IMR-90 (cell line): Measurements from ENCODE around the gene CABP1. TPM values are rescaled to one million over a fixed set of nuclear protein-coding genes. Genes with fewer than 3 reads are reported as not detected.

ENCODE experiments used
- ATAC-seq: fragments of 200-7000 bp; cut with Tn5 transposase; 2 replicates; pipeline ENCODE4 v1.9.1; 2020; ENCODE audit warnings: low read depth, mild to moderate bottlenecking, moderate library complexity
- BruUV-seq: library from RNA; stranded (reverse); fragments of 400-500 nt; replicated peaks from 2 replicates; lab custom pipeline; 2021; lab: Mats Ljungman, UMichigan
- CTCF ChIA-PET: fragments of 300-600 bp; formaldehyde crosslinking; extraction: SDS; loops from one replicate; lab custom pipeline; 2021; ENCODE audit warnings: antibody characterized with exemption; lab: Yijun Ruan, JAX
- POLR2A ChIA-PET: fragments of 300-600 bp; sonication (Branson Sonifier 250); formaldehyde crosslinking; loops from one replicate; lab custom pipeline; 2022; ENCODE audit warnings: antibody characterized with exemption; ENCODE audit not compliant: unreplicated experiment; lab: Charles Lee
- DNase-seq: peaks from one replicate; pipeline ENCODE4 v3.0.0; 2013
- H2AFZ ChIP-seq: replicated peaks from 2 replicates; pipeline ENCODE3; 2013; ENCODE audit warnings: low read length, mild to moderate bottlenecking; ENCODE audit not compliant: poor library complexity
- H2AK5ac ChIP-seq: 2 replicates; pipeline ENCODE4 v1.6.1; 2013; ENCODE audit warnings: low read depth, low read length, inconsistent platforms
- H2AK9ac ChIP-seq: replicated peaks from 2 replicates; pipeline ENCODE3; 2013; ENCODE audit warnings: mild to moderate bottlenecking, low read depth, low read length, moderate library complexity; ENCODE audit not compliant: poor library complexity
- H2BK120ac ChIP-seq: 2 replicates; pipeline ENCODE4 v1.6.1; 2013; ENCODE audit warnings: low read depth, low read length, inconsistent platforms
- H2BK15ac ChIP-seq: 3 replicates; pipeline ENCODE4 v1.6.1; 2013; ENCODE audit warnings: low read depth, low read length, inconsistent platforms
- H2BK20ac ChIP-seq: 2 replicates; pipeline ENCODE4 v1.6.1; 2013; ENCODE audit warnings: low read depth, mild to moderate bottlenecking, inconsistent platforms, low read length, moderate library complexity
- H2BK5ac ChIP-seq: 2 replicates; pipeline ENCODE4 v1.6.1; 2013; ENCODE audit warnings: mild to moderate bottlenecking, low read depth, low read length, inconsistent platforms; ENCODE audit not compliant: poor library complexity, severe bottlenecking
- H3K14ac ChIP-seq: replicated peaks from 2 replicates; pipeline ENCODE4 v1.6.1; 2013; ENCODE audit warnings: low read depth, low read length, inconsistent platforms
- H3K18ac ChIP-seq: 2 replicates; pipeline ENCODE4 v1.6.1; 2013; ENCODE audit warnings: low read depth, low read length, control low read depth
- H3K23ac ChIP-seq: 2 replicates; pipeline ENCODE4 v1.6.1; 2013; ENCODE audit warnings: low read depth, low read length, inconsistent platforms
- H3K27ac ChIP-seq: 2 replicates; pipeline ENCODE4 v1.5.1; 2013; ENCODE audit warnings: mild to moderate bottlenecking, control low read depth, low read length; ENCODE audit not compliant: insufficient read depth
- H3K27me3 ChIP-seq: 2 replicates; pipeline ENCODE4 v1.6.1; 2013; ENCODE audit warnings: low read length; ENCODE audit not compliant: control insufficient read depth, insufficient read depth
- H3K36me3 ChIP-seq: 2 replicates; pipeline ENCODE4 v1.6.1; 2013; ENCODE audit warnings: low read length, mixed read lengths; ENCODE audit not compliant: control insufficient read depth, insufficient read depth
- H3K4ac ChIP-seq: 2 replicates; pipeline ENCODE4 v1.6.1; 2013; ENCODE audit warnings: low read depth, low read length, inconsistent platforms
- H3K4me1 ChIP-seq: 2 replicates; pipeline ENCODE4 v1.6.1; 2013; ENCODE audit warnings: low read length, mixed read lengths; ENCODE audit not compliant: control insufficient read depth, insufficient read depth
- H3K4me2 ChIP-seq: 2 replicates; pipeline ENCODE4 v1.6.1; 2013; ENCODE audit warnings: low read depth, mild to moderate bottlenecking, control low read depth, low read length, moderate library complexity
- H3K4me3 ChIP-seq: 2 replicates; pipeline ENCODE4 v1.5.1; 2013; ENCODE audit warnings: low read depth, mild to moderate bottlenecking, control low read depth, low read length, moderate library complexity; ENCODE audit not compliant: insufficient read depth
- H3K56ac ChIP-seq: 2 replicates; pipeline ENCODE4 v1.6.1; 2013; ENCODE audit warnings: low read length, inconsistent platforms; ENCODE audit not compliant: insufficient read depth; ENCODE audit errors: extremely low read depth
- H3K79me1 ChIP-seq, 2 experiments: 2 replicates each; pipeline ENCODE4 v1.6.1; 2013; ENCODE audit warnings: low read length in 2 of 2, inconsistent platforms in 1 of 2, low read depth in 1 of 2
- H3K9ac ChIP-seq: 2 replicates; pipeline ENCODE4 v1.6.1; 2013; ENCODE audit warnings: low read depth, low read length, control low read depth
- H3K9me1 ChIP-seq: 2 replicates; pipeline ENCODE4 v1.6.1; 2013; ENCODE audit warnings: low read length, inconsistent platforms; ENCODE audit not compliant: insufficient read depth
- H3K9me3 ChIP-seq: 2 replicates; pipeline ENCODE4 v1.6.1; 2013; ENCODE audit warnings: low read length; ENCODE audit not compliant: control insufficient read depth, insufficient read depth
- H4K20me1 ChIP-seq: 2 replicates; pipeline ENCODE4 v1.6.1; 2013; ENCODE audit warnings: low read length, inconsistent platforms; ENCODE audit not compliant: insufficient read depth
- H4K5ac ChIP-seq: 2 replicates; pipeline ENCODE4 v1.6.1; 2013; ENCODE audit warnings: mild to moderate bottlenecking, low read depth, low read length, control low read depth
- H4K8ac ChIP-seq, 2 experiments: 2 replicates each; pipeline ENCODE4 v1.6.1; 2013; ENCODE audit warnings: low read depth in 2 of 2, low read length in 2 of 2, control low read depth in 1 of 2, inconsistent platforms in 1 of 2
- H4K91ac ChIP-seq: 2 replicates; pipeline ENCODE4 v1.6.1; 2013; ENCODE audit warnings: low read depth, low read length, inconsistent platforms; ENCODE audit not compliant: insufficient read depth
- CEBPB ChIP-seq: IDR thresholded peaks from 2 replicates; pipeline ENCODE4 v1.6.1; 2012; ENCODE audit warnings: low read depth, low read length, improper control_type of control experiment
- CHD1 ChIP-seq: IDR thresholded peaks from 2 replicates; pipeline ENCODE4 v1.6.1; 2012; ENCODE audit warnings: low read depth, low read length, improper control_type of control experiment
- RAD21 ChIP-seq: IDR thresholded peaks from 2 replicates; pipeline ENCODE4 v1.6.1; 2012; ENCODE audit warnings: low read length, improper control_type of control experiment
- WGBS, 2 experiments: methylation state at CpG; one replicate each; pipeline versions ENCODE4 v1.1.5 to v1.1.7; 2013; ENCODE audit warnings: missing lambda C conversion rate in 2 of 2; ENCODE audit not compliant: insufficient read length in 1 of 2; ENCODE audit errors: extremely low coverage in 2 of 2; 5-methylcytosine and 5-hydroxymethylcytosine counted together
- dilution Hi-C: fragments of 300-500 bp; cut with HindIII; formaldehyde crosslinking; loops from one replicate; pipeline ENCODE4 v1.14.3; 2018; ENCODE audit warnings: low sequenced_read_pairs; ENCODE audit not compliant: unreplicated experiment
- in situ Hi-C: fragments of 300-500 bp; cut with MboI; formaldehyde crosslinking; loops from 3 replicates; pipeline ENCODE4 v1.14.3; 2019; ENCODE audit warnings: low sequenced_read_pairs, inconsistent platforms, mixed read lengths
- intact Hi-C: fragments of 100-400 bp; cut with micrococcal nuclease; formaldehyde crosslinking; loops from 2 replicates; pipeline ENCODE4 v1.10.0; 2022
- polyA plus RNA-seq, 3 experiments: library from polyadenylated mRNA; depleted of rRNA; stranded (reverse); fragments of >200 nt; gene quantifications; 2 replicates each; pipeline ENCODE4 v1.2.3, GENCODE V29; 2012; ENCODE audit warnings: low replicate concordance in 1 of 3
- total RNA-seq: library from RNA; depleted of rRNA; stranded (reverse); fragments of >200 nt; gene quantifications from 2 replicates; pipeline ENCODE4 v1.2.3, GENCODE V29; 2012

CABP1 gene
- total and polyA plus RNA-seq, 2 of the 4 experiments (the other 2 are of a cell fraction): 0.54 to 1.1 TPM

- in situ Hi-C loops: no loop called here
- H4K5ac ChIP-seq: no peak overlapping the region
- no peak overlapping the region for H2AK9ac ChIP-seq
- H2BK120ac ChIP-seq: no peak overlapping the region
- H3K18ac ChIP-seq: no peak overlapping the region
- H3K27me3 ChIP-seq: peaks cover 28% of the 10 kb centered on the region
- no peak overlapping the region for H3K14ac ChIP-seq
- no peak overlapping the region for H2BK20ac ChIP-seq
- H3K36me3 ChIP-seq: no peaks in the 10 kb centered on the region
- ATAC-seq: no peak
- H3K4me2 ChIP-seq: no peak overlapping the region
- H3K4me1 ChIP-seq: no peaks in the 10 kb centered on the region
- no peak overlapping the region for H4K91ac ChIP-seq
- H2BK15ac ChIP-seq: no peak overlapping the region
- intact Hi-C loops: no loop called here
- no peaks in the 10 kb centered on the region for H4K20me1 ChIP-seq
- H2AFZ ChIP-seq: no peak overlapping the region
- H2BK5ac ChIP-seq: no peak overlapping the region
- H3K79me1 ChIP-seq: no peaks in the 10 kb centered on the region
- ChIA-PET CTCF (interaction anchor here (1.4 kb wide), 1 partner anchor 13 kb away, joined by 6 read pairs; no protein-coding TSS in a partner anchor), POLR2A (no interaction called here)
- no peaks in the 10 kb centered on the region for H3K9me3 ChIP-seq
- dilution Hi-C loops: no loop called here
- no peak overlapping the region for H3K4ac ChIP-seq
- 55% methylated on average over 2 of the region's 3 CpGs; no CpG with 5 or more reads in 1 of the 2 experiments for WGBS, 2 experiments
- H3K56ac ChIP-seq: no peak overlapping the region
- no peak overlapping the region for H3K23ac ChIP-seq
- DNase-seq: no peak
- H3K4me3 ChIP-seq: no peak overlapping the region
- no peak overlapping the region for H3K9ac ChIP-seq
- no peak overlapping the region for H2AK5ac ChIP-seq
- TF ChIP-seq RAD21 (no peak), CHD1 (no peak), CEBPB (no peak)
- no peaks in the 10 kb centered on the region for H3K9me1 ChIP-seq
- H3K27ac ChIP-seq: no peak overlapping the region
- H4K8ac ChIP-seq: no peak overlapping the region
- no TSS peak for BruUV-seq
Observed at GRCh38 chr12:120662879-120663278, 22.5 kb downstream of the CABP1 start.
